ENCODE results near the gene VWA8.

Gene VWA8

DNA sequence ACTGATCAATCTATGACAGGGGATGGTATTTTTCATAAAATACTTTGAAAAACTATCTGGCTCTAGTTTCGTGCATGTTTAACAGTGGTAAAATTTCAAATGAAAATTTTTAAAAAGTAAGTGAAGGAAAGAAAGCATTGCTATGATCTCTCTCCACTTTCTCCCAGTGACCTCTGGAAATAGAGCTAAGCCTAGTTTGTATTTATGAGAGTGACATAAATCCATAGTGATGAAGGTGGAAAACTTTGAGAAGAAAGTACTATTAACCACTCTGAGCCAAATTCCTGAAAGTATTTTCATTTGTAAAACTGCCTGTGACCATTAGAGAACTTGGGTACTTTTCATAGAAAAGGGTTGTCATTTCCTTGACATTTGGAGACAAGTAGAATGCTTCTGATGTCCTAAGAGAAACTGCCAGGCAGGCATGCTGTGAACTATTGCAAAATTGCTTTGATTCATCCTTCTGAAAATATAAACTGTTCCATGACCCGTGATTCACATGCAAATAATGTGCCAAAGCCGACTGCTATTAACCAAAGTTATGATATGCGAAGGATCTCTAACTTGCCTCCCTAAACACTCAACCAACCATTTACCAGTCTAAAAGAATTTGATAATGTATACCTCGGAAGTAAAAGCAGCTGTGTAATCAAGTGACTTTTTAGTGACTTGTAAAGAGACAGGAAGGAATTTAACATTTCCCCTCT is 133.2 kb downstream of the VWA8 start:
- no peaks in the 10 kb centered on the region for H3K9me3 ChIP-seq (ENCODE audit: control insufficient read depth, insufficient read depth, low read length)
- TF ChIP-seq, protein P1, sequence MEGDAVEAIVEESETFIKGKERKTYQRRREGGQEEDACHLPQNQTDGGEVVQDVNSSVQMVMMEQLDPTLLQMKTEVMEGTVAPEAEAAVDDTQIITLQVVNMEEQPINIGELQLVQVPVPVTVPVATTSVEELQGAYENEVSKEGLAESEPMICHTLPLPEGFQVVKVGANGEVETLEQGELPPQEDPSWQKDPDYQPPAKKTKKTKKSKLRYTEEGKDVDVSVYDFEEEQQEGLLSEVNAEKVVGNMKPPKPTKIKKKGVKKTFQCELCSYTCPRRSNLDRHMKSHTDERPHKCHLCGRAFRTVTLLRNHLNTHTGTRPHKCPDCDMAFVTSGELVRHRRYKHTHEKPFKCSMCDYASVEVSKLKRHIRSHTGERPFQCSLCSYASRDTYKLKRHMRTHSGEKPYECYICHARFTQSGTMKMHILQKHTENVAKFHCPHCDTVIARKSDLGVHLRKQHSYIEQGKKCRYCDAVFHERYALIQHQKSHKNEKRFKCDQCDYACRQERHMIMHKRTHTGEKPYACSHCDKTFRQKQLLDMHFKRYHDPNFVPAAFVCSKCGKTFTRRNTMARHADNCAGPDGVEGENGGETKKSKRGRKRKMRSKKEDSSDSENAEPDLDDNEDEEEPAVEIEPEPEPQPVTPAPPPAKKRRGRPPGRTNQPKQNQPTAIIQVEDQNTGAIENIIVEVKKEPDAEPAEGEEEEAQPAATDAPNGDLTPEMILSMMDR (IDR thresholded peaks at IDR 0.05; ENCODE audit: low read depth, low read length, poor library complexity, severe bottlenecking) = no peak
- no peak for TF ChIP-seq EZH2phosphoT487 (IDR thresholded peaks at IDR 0.05; ENCODE audit: borderline replicate concordance, low read length)
- H3K4me3 ChIP-seq (ENCODE audit: low read length) = no peak overlapping the region
- no peaks in the 10 kb centered on the region for H3K36me3 ChIP-seq (ENCODE audit: control insufficient read depth, low read length)
- H3K4me2 ChIP-seq (ENCODE audit: low read length) = no peak overlapping the region
- no peaks in the 10 kb centered on the region for H3F3A ChIP-seq (ENCODE audit: control insufficient read depth, insufficient read depth)
- H4K20me1 ChIP-seq (ENCODE audit: control insufficient read depth, insufficient read depth, low read depth, low read length) = no peaks in the 10 kb centered on the region
- H3K4me1 ChIP-seq (ENCODE audit: control insufficient read depth, low read length) = no peaks in the 10 kb centered on the region
- H3K27me3 ChIP-seq (ENCODE audit: control insufficient read depth, low read length) = no peaks in the 10 kb centered on the region
- no peaks in the 10 kb centered on the region for H3K79me2 ChIP-seq (ENCODE audit: control insufficient read depth, low read length)
- H3K9me2 ChIP-seq (replicated peaks; ENCODE audit: control insufficient read depth, low read length) = no peaks in the 10 kb centered on the region
- H3K27ac ChIP-seq (ENCODE audit: low read depth, low read length) = no peak overlapping the region

DNA sequence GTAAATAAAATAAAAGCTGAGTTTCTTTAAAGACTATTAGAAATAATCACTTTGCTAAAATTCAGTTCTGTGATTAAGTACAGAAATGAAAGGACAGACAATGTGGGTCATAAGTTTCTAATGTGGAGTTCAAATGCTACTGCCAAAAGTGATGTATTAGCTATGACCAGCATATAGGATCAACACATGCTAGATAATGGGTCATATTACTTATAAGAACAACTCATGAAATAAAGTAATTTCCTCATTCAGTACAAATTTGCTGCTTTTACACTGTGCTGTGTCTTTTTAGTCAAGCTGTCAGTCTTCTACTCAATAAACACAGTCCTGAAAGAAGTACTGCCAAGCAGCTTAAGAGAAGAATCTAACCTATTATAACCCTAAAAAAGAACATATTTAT is 135.2 kb downstream of the VWA8 start:
- TF ChIP-seq EZH2phosphoT487 (IDR thresholded peaks at IDR 0.05; ENCODE audit: borderline replicate concordance, low read length) = no peak
- TF ChIP-seq, protein P1 (IDR thresholded peaks at IDR 0.05; ENCODE audit: low read depth, low read length, poor library complexity, severe bottlenecking) = no peak
- Histone ChIP-seq H3F3A (ENCODE audit: control insufficient read depth, insufficient read depth) (no peaks in the 10 kb centered on the region), H3K36me3 (ENCODE audit: control insufficient read depth, low read length) (no peaks in the 10 kb centered on the region), H3K4me1 (ENCODE audit: control insufficient read depth, low read length) (peaks cover 6% of the 10 kb centered on the region; the same call in 1 of the 2 replicates), H3K9me3 (ENCODE audit: control insufficient read depth, insufficient read depth, low read length) (no peaks in the 10 kb centered on the region), H4K20me1 (ENCODE audit: control insufficient read depth, insufficient read depth, low read depth, low read length) (no peaks in the 10 kb centered on the region), H3K27ac (ENCODE audit: low read depth, low read length) (no peak overlapping the region), H3K4me3 (ENCODE audit: low read length) (no peak overlapping the region), H3K4me2 (ENCODE audit: low read length) (no peak overlapping the region), H3K79me2 (ENCODE audit: control insufficient read depth, low read length) (no peaks in the 10 kb centered on the region), H3K27me3 (ENCODE audit: control insufficient read depth, low read length) (no peaks in the 10 kb centered on the region), H3K9me2 (replicated peaks; ENCODE audit: control insufficient read depth, low read length) (no peaks in the 10 kb centered on the region)

GRCh38 chr13:41823476-41823875 is 137.4 kb downstream of the VWA8 start:
- Histone ChIP-seq H3K4me2 (ENCODE audit: low read length) (no peak overlapping the region), H3K79me2 (ENCODE audit: control insufficient read depth, low read length) (no peaks in the 10 kb centered on the region), H3K36me3 (ENCODE audit: control insufficient read depth, low read length) (peaks cover 6% of the 10 kb centered on the region), H4K20me1 (ENCODE audit: control insufficient read depth, insufficient read depth, low read depth, low read length) (no peaks in the 10 kb centered on the region), H3F3A (ENCODE audit: control insufficient read depth, insufficient read depth) (no peaks in the 10 kb centered on the region), H3K4me3 (ENCODE audit: low read length) (no peak overlapping the region), H3K27ac (ENCODE audit: low read depth, low read length) (no peak overlapping the region), H3K4me1 (ENCODE audit: control insufficient read depth, low read length) (peaks cover 7% of the 10 kb centered on the region; the same call in 1 of the 2 replicates), H3K9me3 (ENCODE audit: control insufficient read depth, insufficient read depth, low read length) (no peaks in the 10 kb centered on the region), H3K9me2 (replicated peaks; ENCODE audit: control insufficient read depth, low read length) (no peaks in the 10 kb centered on the region), H3K27me3 (ENCODE audit: control insufficient read depth, low read length) (no peaks in the 10 kb centered on the region)
- TF ChIP-seq, protein P1 (IDR thresholded peaks at IDR 0.05; ENCODE audit: low read depth, low read length, poor library complexity, severe bottlenecking) = no peak
- no peak for TF ChIP-seq EZH2phosphoT487 (IDR thresholded peaks at IDR 0.05; ENCODE audit: borderline replicate concordance, low read length)
